LHCN-M2 (cell line): Measurements from ENCODE around the gene DCAF15. TPM values are rescaled to one million over a fixed set of nuclear protein-coding genes. Genes with fewer than 3 reads are reported as not detected.
A peak's percentile ranks its signal among the peaks of the same experiment; 100 is the strongest.

Experiments
- DNase-seq: peaks from one replicate; pipeline ENCODE4 v3.0.0-alpha.2; 2012; ENCODE audit warnings: low read depth
- total RNA-seq: library from RNA; depleted of rRNA; stranded (reverse); fragments of >200 nt; gene quantifications from 2 replicates; pipeline ENCODE4 v1.2.3, GENCODE V29; 2014

The DCAF15 gene
- total RNA-seq, 1 experiment from 2014 or later: 28.8 TPM

DNA sequence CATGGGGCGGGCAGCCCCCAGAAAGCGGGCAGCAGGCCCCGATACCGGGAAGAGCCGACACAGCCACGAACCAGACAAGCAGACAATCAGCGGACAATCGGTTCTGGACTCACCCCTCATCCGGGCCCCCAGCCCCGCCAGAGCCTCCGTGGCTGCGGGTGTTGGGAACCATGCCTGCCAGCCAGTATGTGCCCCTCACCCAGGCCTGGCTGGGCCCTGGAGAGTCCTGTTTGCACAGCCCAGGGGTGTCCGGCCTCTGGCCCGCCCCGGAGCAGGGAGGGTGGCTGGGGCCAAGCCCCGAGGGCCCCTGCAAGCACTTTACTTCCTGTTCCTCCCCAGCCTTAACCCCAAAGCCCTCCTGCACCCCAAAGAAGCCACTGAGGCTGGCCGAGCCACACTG is 21.9 kb upstream of the DCAF15 start:
- DNase-seq: no peak

DNA sequence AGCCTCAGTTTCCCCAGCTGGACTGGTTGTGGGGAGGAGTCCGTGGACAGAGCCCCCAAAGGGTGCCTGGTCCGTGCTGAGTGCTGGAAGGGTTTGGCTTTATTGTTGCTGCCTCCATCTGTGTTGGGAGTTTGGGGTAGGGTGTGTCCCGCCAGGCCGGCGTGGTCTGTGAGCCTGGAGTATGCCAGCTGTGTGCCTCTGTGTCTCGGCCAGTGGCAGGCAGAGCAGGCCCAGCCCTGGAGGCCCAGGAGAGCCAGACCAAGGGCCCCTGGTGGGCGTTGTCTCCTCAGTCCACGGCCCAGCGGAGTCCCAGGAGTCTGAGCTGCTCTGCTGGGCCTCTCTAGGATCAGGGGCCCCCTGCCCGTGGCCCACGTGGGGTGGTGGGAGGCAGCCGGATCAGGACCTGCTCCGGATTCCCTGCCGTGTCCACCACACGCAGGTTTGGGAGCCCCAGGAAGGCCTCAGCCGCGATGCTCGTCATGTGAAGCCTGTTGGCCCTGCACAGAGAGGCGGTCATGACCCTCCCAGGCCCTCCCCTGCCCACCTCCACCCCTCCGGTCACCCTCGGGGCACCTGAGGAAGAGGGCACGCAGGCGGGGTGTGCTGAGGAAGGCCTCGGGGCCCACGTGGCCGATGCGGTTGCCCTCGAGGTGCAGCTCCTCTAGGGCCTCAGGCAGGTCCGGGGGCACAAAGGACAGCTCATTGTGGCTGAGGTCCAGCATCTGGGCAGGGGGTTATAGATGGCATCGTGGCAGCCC is 20.7 kb upstream of the DCAF15 start:
- no peak for DNase-seq

DNA sequence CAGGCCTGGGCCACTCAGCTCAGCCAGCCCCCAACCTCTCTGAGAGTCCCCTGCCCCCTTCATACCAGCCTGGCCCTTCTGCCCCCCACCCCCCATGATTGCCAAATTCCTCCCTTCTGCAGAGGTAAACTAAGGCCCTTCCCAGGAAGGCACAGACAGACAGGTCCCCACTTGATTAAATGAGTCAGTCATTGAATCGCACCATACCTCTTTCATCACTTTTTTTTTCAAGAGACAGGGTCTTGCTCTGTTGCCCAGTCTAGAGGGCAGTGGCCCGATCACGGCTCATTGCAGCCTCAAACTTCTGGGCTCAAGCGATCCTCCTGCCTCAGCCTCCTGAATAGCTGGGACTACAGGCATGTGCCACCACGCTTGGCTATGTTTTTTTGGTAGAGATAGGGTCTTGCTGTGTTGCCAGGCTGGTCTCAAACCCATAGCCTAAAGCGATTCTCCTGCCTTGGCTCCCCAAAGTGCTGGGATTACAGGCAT is 20.1 kb upstream of the DCAF15 start:
- no peak for DNase-seq

DNA sequence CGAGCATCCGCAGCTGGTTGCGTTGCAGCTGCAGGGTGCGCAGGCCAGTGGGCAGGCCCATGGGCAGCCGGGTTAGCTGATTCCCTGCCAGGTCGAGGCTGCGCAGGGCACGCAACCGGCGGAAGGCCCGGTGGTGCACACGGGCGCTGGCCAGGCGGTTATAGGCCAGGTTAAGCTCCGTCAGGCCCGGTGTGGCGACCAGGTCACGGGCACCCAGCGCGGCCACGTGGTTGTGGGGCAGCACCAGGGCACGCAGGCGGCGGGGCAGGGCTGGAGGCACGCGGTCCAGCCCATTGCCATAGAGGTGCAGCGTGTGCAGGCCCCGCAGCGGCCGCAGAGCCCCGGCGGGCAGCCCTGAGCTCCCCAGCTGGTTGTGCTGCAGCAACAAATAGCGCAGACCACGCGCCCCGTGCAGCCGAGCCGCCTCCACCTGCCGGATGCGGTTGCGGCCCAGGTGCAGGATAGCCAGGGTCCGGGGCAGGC is 19.4 kb upstream of the DCAF15 start:
- DNase-seq: no peak

DNA sequence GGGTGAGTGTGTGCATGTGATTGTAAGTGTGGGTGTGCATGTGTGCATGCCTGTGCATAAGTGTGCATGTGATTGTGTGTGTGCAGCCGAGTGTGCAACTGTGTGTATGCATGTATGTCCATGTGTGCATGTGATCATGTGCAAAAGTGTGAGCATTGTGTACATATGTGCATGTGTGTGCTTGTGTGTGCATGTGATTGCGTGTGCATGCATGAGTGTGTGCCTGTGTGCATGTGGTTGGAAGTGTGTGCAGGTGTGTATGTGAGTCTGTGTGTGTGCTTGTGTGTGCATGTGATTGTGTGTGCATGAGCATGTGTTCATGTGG is 17.6 kb upstream of the DCAF15 start:
- DNase-seq: no peak

DNA sequence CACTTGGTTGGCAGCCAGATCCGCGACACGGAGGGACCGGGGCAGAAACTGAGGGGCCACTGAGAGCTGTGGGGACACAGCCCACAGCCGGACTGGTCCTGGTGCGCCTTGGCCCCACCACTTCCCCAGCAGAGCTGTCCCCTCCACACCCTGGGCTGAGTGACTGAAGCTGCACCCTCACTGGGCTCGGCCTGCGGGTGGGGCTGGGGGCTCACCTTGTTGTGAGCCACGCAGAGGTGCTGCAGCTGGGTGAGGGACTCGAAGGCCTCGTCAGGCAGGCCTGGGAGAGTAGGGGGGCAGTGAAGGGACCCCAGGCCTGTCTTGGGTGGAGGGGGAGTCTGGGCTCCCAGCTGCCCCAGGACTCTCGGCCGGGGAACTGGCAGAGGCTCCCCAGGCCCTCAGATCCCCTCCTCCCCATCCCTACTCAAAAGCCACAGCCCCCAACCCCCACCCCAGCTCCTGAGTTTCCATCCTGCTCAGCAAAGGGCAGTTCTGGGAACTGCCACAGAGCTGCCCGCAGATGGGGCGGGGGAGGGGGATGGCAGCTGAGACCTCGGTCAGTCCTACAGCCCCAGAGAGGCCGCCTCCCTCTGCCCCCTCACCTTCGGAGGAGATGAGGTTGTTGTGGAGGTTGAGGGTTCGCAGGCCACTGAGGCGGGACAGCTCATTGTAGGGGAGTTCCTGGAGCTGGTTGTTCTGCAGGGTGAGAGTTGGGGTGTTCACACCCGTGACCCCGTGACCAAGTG is 16.4 kb upstream of the DCAF15 start:
- peak; percentile 31 for DNase-seq

DNA sequence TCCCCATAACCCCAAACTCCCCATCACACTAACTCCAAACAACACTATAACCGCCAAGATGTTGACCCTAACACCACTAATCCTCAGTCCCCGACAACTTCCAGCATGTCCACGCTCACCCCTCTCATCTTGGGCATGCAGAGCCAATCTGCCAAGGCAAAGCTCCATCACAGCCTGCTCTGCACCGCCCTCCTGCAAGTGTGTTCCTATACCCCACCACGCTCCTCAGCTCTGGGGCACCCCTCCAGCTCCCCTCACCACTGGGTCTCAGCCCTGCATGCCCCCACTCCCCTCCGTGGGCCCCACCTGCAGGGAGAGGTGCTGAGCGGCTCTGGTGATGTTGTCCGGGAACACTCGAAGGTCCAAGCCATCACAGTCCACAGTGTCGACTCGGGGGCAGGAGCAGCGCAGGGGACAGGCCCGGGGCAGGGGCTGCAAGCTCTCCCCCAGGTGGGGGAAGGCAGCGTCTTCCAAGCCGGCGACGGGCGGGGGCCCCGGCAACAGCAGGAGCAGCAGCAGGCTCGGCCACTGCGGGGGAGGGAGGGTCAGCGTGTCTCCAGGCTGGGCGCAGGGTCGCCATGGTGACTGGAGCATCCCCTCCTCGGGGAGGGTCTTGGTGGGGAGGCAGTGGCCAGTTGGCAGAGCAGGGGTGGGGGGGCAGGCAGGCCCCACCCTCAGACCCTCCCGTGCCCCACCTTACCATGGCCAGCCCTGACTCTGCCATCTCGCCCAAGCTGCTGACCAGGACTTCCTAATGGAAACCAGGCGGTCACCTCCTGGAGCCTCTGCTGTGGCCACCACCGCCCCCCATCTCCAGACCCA is 14.6 kb upstream of the DCAF15 start:
- no peak for DNase-seq

DNA sequence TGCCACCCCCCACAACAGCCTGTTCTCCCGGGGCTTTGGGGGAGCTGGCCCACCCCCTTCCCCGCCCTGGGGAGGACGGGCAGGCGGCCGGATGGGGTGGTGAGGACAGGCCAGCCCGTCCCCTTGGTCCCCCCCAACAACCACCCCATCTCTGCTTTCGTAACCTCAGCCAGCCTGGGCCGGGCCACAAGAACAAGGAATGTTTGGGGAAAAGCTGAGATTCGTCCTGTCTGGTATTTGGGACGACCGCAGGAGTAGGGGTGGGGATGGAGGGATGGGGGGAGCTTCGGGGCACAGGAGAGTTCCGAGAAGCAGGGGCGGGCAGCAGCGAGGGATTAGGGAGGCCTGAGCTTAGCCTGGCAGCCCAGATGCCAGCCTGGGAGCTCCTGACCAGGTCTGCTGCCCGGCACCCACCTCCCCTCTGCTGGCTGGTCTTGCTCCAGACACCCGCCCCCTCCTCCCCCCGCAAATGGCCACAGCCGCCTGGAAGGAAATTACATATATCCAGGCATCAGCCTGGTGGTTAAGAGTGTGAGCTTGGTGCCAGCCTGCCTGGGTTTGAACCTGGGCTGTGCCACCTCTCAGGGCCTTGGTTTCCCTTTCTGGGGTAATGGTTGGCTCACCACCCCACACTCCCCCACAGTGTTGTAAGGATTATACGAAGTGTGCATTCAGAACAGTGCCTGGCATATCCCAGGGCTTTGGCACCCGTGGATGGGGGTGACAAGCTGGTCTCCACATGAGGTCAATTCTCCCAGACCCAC is 13.8 kb upstream of the DCAF15 start, which contains the start of gene PODNL1:
PODNL1 (minus strand) TSS at position 117 of the 764 bp plus-strand sequence. CDS start 236 bp downstream, outside the sequence.
- DNase-seq: peak; percentile 90

DNA sequence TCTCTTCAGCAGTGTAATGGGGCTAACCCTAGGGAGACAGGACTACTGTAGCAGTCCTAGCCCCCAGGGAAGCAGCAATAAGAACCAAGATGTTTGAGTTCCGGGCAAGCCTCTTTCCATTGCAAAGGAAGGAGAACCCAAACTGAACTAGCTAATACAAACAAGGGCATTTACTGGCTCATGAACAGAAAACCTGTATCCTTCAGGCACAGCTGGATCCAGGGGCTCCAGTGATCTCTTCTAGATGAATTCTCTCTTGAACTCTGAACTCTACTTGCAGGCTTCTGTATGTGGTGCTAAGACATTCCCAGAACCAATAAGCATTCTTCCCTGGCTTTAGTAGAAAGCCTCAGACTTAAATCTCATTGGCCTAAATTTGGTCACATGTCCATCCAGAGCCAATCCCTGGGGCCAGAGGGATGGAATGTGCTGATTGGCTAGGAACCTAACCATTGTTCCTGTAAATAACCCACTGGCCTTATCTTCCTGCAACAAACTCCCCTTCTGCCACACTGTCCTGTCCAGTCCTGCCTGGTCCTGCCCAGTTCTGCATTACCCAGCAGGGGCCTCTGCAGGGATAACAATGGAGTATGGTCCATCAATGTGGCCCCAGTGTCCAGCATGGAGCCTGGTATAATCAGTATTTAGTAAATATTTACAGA is 10.2 kb upstream of the DCAF15 start:
- DNase-seq: peak; percentile 18

DNA sequence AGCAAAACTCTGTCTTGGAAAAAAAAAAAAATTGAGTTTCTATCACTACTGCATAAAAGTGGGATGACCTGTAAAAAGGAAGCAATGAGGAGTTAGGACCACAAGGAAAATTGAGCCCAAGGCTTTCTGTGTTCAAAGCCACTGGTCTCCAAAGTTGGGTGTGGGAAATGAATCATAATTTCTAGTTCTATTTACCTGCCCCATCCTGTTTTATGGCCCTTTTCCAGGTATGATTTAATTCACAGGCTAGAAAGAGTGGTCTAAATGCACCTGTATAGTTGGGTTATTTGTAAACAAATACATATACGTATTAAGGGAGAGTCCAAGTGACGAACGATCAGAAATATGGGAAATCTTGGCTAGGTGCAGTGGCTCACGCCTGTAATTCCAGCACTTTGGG is 5.9 kb upstream of the DCAF15 start:
- no peak for DNase-seq

DNA sequence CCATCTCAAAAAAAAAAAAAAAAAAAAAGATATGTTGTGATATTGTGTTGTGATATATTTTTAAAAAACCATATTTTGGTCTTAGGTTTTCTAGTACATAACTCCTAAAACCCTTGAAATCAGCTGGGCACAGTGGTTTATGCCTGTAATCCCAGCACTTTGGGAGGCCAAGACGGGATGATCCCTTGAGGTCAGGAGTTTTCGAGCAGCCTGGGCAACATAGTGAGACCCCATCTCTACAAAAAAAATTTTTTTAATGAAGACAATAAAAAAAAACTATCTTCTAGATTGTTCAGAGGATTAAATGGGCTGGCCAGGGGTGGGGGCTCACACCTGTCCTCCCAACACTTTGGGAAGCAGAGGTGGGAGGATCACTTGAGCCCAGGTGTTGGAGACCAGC is 1.3 kb upstream of the DCAF15 start:
- no peak for DNase-seq

DNA sequence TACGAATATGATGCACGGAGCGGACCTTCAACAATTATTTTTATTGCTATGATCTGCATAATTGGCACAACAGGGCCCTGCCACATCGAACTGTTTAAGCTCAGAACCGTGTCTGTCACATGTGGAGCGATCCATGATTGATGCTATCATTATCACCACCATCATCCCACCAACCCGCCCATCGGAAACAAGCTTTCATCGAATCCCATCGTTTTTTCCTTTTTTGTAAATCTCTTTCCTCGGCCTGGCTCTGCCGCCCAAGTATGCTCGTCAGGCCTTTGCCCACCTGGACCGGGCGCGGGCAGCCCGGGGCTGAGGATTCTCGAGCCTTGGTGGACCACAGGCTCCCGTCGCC is 533 bp upstream of the DCAF15 start:
- no peak for DNase-seq

DNA sequence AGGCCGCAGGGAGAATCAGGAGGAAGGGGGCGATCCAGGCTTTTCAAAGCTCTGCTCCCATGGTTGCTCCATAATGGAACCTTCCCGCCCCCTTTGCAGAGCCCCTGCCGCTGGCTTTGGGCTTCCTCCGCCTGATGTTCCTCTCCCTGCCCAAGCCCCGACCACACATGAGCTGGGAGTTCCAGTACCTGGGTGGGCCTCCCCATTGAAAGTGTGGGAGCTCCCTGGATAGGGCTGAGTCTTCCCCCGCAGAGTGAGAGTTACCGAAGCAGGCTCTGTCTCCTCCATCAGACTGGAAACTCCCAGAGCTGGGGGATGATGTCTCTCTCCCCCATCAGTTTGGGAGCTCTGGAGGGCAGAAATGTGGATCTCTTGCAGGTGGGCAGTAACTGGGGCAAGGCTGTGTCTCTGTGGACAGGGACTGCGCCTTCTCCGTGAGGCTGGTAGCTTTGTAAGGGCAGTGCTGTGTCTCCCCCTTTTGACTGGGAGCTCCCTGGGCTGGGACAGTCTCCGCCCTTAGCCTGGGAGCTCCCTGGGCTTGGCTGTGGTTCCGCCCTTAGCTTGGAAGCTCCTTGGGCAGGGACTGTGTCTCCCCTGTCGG is 722 bp downstream of the DCAF15 start:
- peak; percentile 59 for DNase-seq

DNA sequence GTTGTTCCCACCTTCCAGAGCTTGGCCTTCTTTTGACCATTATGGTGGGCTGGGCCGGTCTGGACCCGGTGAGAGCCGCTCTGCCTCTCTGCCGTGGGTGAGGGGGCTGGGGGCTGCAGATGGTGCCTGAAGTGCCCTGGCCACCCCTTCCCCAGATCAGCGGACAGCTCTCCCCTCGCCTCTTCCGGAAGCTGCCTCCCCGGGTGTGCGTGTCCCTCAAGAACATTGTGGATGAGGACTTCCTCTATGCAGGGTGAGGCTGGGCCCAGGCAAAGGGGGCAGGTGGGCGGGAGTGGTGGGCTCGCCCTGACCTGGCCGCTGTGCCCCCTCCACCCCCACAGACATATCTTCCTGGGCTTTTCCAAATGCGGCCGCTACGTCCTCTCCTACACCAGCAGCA is 1.9 kb downstream of the DCAF15 start:
- DNase-seq: no peak

DNA sequence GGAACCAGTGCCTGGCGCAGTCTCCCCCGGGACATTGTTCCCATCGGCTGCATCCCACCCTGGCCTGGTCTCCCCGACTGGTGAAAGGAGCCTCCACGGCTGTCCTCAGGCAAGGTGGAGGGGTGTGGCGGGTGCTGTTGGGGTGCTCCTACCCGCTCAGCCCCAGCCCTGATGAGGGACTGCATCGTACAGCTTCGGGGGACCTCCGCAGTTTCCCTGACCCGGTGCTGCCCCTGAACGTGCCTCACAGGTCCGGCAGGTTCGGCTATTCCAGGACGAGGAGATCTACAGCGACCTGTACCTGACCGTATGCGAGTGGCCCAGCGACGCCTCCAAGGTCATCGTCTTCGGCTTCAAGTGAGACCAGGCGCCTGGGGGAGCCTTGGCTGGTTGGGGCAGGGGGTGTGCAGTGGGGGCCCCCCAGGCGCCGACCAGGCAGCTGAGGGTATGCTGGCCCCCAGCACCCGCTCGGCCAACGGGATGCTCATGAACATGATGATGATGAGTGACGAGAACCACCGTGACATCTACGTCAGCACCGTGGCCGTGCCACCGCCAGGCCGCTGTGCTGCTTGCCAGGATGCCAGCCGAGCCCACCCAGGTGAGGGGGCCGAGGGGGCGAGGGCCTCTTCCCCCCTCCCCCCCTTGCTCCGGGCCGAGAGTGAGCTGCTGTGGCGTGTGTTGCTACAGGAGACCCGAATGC is 3.5 kb downstream of the DCAF15 start:
- DNase-seq: no peak

DNA sequence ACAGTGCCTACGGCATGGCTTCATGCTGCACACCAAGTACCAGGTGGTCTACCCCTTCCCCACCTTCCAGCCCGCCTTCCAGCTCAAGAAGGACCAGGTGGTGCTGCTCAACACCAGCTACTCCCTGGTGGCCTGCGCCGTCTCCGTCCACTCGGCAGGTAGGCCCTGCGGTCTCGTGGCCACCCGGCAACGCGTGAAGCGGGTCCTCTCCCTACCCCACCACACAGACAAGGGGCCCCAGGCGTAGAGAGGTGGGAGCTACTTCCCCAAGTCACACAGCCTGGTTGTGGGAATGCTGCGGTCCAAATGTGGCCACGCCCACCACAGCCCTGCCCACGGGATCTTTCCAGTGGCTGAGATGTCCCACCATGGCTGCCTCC is 4.0 kb downstream of the DCAF15 start:
- DNase-seq: no peak

DNA sequence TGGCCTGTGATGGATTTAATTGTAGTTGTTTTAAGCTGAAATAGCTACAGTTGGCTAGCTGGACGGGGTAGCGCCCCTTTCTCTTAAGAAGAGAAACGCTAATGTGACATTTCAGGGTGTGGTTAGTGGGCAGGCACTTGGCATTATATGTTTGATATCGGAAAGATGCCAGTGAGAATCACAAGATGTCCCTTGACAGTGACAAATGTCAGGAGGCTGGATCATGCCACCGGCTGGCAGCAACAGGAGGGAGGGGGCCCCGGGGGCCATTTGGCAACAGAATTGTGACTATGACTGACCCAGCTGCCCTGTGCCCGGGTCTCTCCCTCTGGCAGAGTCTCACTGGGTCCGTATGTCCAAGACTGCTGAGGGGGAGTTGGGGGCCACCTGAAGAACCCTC is 4.7 kb downstream of the DCAF15 start:
- DNase-seq: no peak

DNA sequence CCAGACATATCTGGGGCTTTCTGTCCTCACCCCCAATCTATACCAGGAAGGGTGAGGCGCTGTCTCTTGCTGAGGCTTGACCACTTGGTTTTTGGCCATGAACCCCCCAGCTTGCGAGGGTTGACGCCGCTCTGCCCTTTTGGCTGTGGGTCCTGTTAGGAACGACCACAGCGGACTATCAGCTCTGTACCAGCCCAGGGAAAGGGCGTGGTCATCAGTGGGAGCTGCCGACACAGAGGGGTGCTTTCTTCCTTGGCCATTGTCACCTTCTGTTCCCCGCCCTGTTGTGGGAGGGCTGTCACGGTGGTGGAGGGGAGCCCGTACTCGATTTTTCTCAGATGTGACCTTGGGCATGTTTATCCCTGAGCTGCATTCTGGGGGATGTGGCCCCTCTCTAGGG is 5.7 kb downstream of the DCAF15 start:
- no peak for DNase-seq

DNA sequence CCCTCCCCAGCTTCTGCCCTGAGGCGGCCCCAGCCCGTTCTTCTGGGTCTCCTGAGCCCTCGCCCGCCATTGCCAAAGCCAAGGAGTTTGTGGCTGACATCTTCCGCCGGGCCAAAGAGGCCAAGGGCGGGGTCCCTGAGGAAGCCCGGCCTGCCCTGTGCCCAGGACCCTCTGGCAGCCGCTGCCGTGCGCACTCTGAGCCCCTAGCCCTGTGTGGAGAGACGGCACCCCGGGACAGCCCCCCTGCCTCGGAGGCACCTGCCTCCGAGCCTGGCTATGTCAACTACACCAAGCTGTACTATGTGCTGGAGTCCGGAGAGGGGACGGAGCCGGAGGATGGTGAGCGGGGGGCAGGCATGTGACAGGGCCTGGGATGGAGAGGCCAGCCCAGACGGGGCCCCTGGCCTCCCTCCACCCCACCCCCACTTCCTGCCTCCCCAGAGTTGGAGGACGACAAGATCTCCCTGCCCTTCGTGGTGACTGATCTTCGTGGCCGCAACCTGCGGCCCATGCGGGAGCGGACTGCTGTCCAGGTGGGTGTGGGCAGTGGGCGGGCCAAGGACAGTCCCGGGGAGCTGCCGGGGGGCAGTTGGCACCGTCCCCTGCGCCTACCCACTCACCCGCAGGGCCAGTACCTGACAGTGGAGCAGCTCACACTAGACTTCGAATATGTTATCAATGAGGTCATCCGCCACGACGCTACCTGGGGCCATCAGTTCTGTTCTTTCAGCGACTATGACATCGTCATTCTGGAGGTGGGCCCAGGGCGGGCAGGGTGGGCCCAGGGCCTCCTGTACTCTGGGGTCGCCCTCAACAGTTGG is 7.0 kb downstream of the DCAF15 start:
- no peak for DNase-seq
